Measurements from ENCODE around the gene UNC93B1.

DNA sequence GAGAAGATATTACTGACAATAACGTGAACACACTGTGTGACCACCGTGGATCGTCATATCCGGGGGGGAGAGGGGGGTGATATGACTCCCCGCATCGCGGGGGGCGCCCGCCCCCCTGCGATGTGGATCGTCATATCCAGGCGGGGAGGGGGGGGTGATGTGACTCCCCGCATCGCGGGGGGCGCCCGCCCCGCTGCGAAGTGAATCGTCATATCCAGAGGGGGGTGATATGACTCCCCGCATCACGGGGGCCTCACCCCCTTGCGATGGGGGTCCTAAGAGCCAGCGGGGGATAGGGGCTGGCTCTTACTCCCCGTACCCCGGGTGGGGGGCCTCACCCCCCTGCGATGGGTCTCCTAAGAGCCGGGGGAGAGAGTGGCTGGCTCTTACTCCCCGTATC lies 19.9 kb downstream of the UNC93B1 start:
- no peak for TF ChIP-seq EP300 (IDR thresholded peaks at IDR 0.05)
- no peak for TF ChIP-seq POLR2AphosphoS5 (IDR thresholded peaks at IDR 0.05)
- TF ChIP-seq CTCF (IDR thresholded peaks at IDR 0.05) = no peak
- no peak for TF ChIP-seq POLR2A (IDR thresholded peaks at IDR 0.05)
